HCT116 (cell line): ENCODE data around the gene AUTS2. TPM values are rescaled to one million over a fixed set of nuclear protein-coding genes. Genes with fewer than 3 reads are reported as not detected.

Source experiments
- ATAC-seq: fragments of 200-7000 bp; cut with Tn5 transposase; 2 replicates; pipeline ENCODE4 v1.9.1; 2020; ENCODE audit warnings: mild to moderate bottlenecking, moderate library complexity
- BruUV-seq: library from RNA; stranded (reverse); fragments of 400-500 nt; replicated peaks from 2 replicates; lab custom pipeline; 2021; lab: Mats Ljungman, UMichigan
- CTCF ChIA-PET: fragments of 300-600 bp; sonication (Branson Sonifier 250); formaldehyde crosslinking; loops from one replicate; lab custom pipeline; 2021; ENCODE audit warnings: antibody characterized with exemption; lab: Charles Lee
- POLR2A ChIA-PET: fragments of 300-600, 350-600 bp; sonication (Branson Sonifier 250); formaldehyde crosslinking; loops from one replicate; lab custom pipeline; 2021; ENCODE audit warnings: antibody characterized with exemption; lab: Charles Lee
- RAD21 ChIA-PET, 2 experiments: fragments of 300-600 bp; sonication (Branson Sonifier 250); formaldehyde crosslinking; loops; one replicate each; lab custom pipeline; 2023; ENCODE audit warnings: low total read pairs in 2 of 2; ENCODE audit not compliant: uncharacterized antibody in 2 of 2, unreplicated experiment in 2 of 2, low non-redundant PET in 1 of 2; lab: Charles Lee
- DNase-seq: peaks from one replicate; pipeline ENCODE4 v3.0.0-alpha.2; 2010; ENCODE audit warnings: low read depth, low spot score
- H2AFZ ChIP-seq: fragments of 200-600 bp; shearing (Covaris generic), sonication (generic); 2 replicates; pipeline ENCODE4 v1.6.1; 2017; ENCODE audit warnings: low read depth, mixed run types, mixed read lengths, antibody characterized with exemption, low read length; ENCODE audit not compliant: poor library complexity, severe bottlenecking
- H3K27ac ChIP-seq: 2 replicates; pipeline ENCODE4 v1.5.1; 2012; ENCODE audit warnings: low read depth, low read length
- H3K27me3 ChIP-seq: fragments of 200-600 bp; sonication (generic); 2 replicates; pipeline ENCODE4 v1.6.1; 2016; ENCODE audit warnings: mixed run types, low read length, mixed read lengths; ENCODE audit not compliant: insufficient read depth
- H3K36me3 ChIP-seq, 2 experiments: fragments of 200-500 bp in 1 of 2; fragments of 200-600 bp in 1 of 2; sonication (Bioruptor generic) in 1 of 2; sonication (generic) in 1 of 2; 2 replicates each; pipeline versions ENCODE4 v1.5.1 to v1.6.1; 2014 to 2016; ENCODE audit warnings: low read length in 2 of 2, inconsistent platforms in 1 of 2, mixed read lengths in 1 of 2, mixed run types in 1 of 2; ENCODE audit not compliant: insufficient read depth in 2 of 2, control insufficient read depth in 1 of 2
- H3K4me1 ChIP-seq, 2 experiments: fragments of 200-600 bp in 1 of 2; sonication (generic) in 1 of 2; 2 replicates each; pipeline versions ENCODE4 v1.5.1 to v1.6.1; 2012 to 2017; ENCODE audit warnings: low read length in 2 of 2, inconsistent platforms in 1 of 2, mild to moderate bottlenecking in 1 of 2, mixed read lengths in 1 of 2, mixed run types in 1 of 2, moderate library complexity in 1 of 2; ENCODE audit not compliant: insufficient read depth in 2 of 2, control insufficient read depth in 1 of 2
- H3K4me2 ChIP-seq: fragments of 200-600 bp; sonication (generic); 2 replicates; pipeline ENCODE4 v1.6.1; 2017; ENCODE audit warnings: mixed run types, low read length, mixed read lengths
- H3K4me3 ChIP-seq, 2 experiments: fragments of 200-600 bp in 1 of 2; sonication (generic) in 1 of 2; replicated peaks in 1 of 2; 2 replicates each; pipeline ENCODE4 v1.5.1; 2011 to 2016; ENCODE audit warnings: low read length in 2 of 2, control low read depth in 1 of 2, low read depth in 1 of 2, mild to moderate bottlenecking in 1 of 2, mixed read lengths in 1 of 2, mixed run types in 1 of 2
- H3K79me2 ChIP-seq: fragments of 200-600 bp; sonication (generic); 2 replicates; pipeline ENCODE4 v1.6.1; 2017; ENCODE audit warnings: mild to moderate bottlenecking, mixed run types, low read length, moderate library complexity, mixed read lengths; ENCODE audit not compliant: insufficient read depth
- H3K9ac ChIP-seq: fragments of 200-600 bp; sonication (generic); 2 replicates; pipeline ENCODE4 v1.6.1; 2016; ENCODE audit warnings: low read length, mixed read lengths
- H3K9me2 ChIP-seq: fragments of 200-600 bp; sonication (generic), shearing (Covaris generic); 2 replicates; pipeline ENCODE4 v1.6.1; 2017; ENCODE audit warnings: mixed run types, mild to moderate bottlenecking, moderate library complexity; ENCODE audit not compliant: insufficient read depth
- H3K9me3 ChIP-seq, 2 experiments: fragments of 200-500 bp in 1 of 2; fragments of 200-600 bp in 1 of 2; sonication (Bioruptor generic) in 1 of 2; sonication (generic) in 1 of 2; 2 replicates each; pipeline ENCODE4 v1.6.1; 2014 to 2017; ENCODE audit warnings: low read length in 2 of 2, mixed read lengths in 2 of 2, inconsistent platforms in 1 of 2, low read depth in 1 of 2, mild to moderate bottlenecking in 1 of 2, mixed run types in 1 of 2, moderate library complexity in 1 of 2; ENCODE audit not compliant: control insufficient read depth in 1 of 2, insufficient read depth in 1 of 2
- H4K20me1 ChIP-seq: fragments of 200-600 bp; sonication (generic), shearing (Covaris generic); 2 replicates; pipeline ENCODE4 v1.6.1; 2017; ENCODE audit warnings: mixed run types, mild to moderate bottlenecking, moderate library complexity; ENCODE audit not compliant: insufficient read depth
- EGR1 ChIP-seq: IDR thresholded peaks from 2 replicates; pipeline ENCODE4 v1.6.1; 2012; ENCODE audit warnings: low read depth
- EZH2 ChIP-seq: fragments of 200-600 bp; sonication (generic); IDR thresholded peaks from 2 replicates; pipeline ENCODE4 v1.6.1; 2017; ENCODE audit warnings: antibody characterized with exemption, mixed run types
- FOSL1 ChIP-seq: IDR thresholded peaks from 2 replicates; pipeline ENCODE4 v1.6.1; 2012; ENCODE audit warnings: low read depth
- JUND ChIP-seq: IDR thresholded peaks from 2 replicates; pipeline ENCODE4 v1.6.1; 2012
- RAD21 ChIP-seq: IDR thresholded peaks from 2 replicates; pipeline ENCODE4 v1.6.1; 2012; ENCODE audit warnings: low read depth, mild to moderate bottlenecking
- REST ChIP-seq: IDR thresholded peaks from 2 replicates; pipeline ENCODE4 v1.6.1; 2012; ENCODE audit warnings: low read depth
- ZBTB33 ChIP-seq: IDR thresholded peaks from 2 replicates; pipeline ENCODE4 v1.6.1; 2011; ENCODE audit warnings: mild to moderate bottlenecking, low read length, moderate library complexity; ENCODE audit not compliant: insufficient replicate concordance; ENCODE audit errors: extremely low read depth
- ZNF274 ChIP-seq: fragments of 200-500 bp; sonication (Bioruptor generic); IDR thresholded peaks from 2 replicates; pipeline ENCODE4 v1.6.1; 2014; ENCODE audit warnings: mild to moderate bottlenecking, low read depth, low read length, inconsistent platforms
- intact Hi-C: fragments of 100-400 bp; cut with micrococcal nuclease; formaldehyde crosslinking; loops from 2 replicates; pipeline ENCODE4 v1.10.0; 2022
- total RNA-seq: library from RNA; stranded (reverse); gene quantifications from one replicate; pipeline ENCODE4 v1.2.1, GENCODE V29; 2021; ENCODE audit not compliant: unreplicated experiment

AUTS2 gene
- total RNA-seq, 1 experiment from 2014 or later: 0.93 TPM

- no TSS peak for BruUV-seq
- Histone ChIP-seq H3K9me2 (no peaks in the 10 kb centered on the region), H4K20me1 (no peaks in the 10 kb centered on the region), H3K79me2 (no peaks in the 10 kb centered on the region), H3K9me3 (peaks cover 0 to 23% of the 10 kb centered on the region in 2 experiments; a peak in 2 of 4 replicates), H3K4me3 (no peak overlapping the region), H3K36me3 (no peaks in the 10 kb centered on the region), H3K4me1 (no peaks in the 10 kb centered on the region), H3K27ac (no peak overlapping the region), H3K9ac (no peak overlapping the region), H2AFZ (no peak overlapping the region), H3K27me3 (no peaks in the 10 kb centered on the region), H3K4me2 (no peak overlapping the region)
- DNase-seq: no peak
- TF ChIP-seq ZNF274 (no peak), ZBTB33 (no peak), JUND (no peak)
- ChIA-PET RAD21 (no interaction called here), POLR2A (no interaction called here), CTCF (no interaction called here)
- intact Hi-C loops: no loop called here
- ATAC-seq: no peak
Measured at GRCh38 chr7:70446448-70447143, 848.3 kb downstream of the AUTS2 start.

- Histone ChIP-seq H3K9ac (no peak overlapping the region), H3K27ac (no peak overlapping the region), H3K4me3 (no peak overlapping the region), H4K20me1 (no peaks in the 10 kb centered on the region), H3K9me2 (no peaks in the 10 kb centered on the region), H3K27me3 (no peaks in the 10 kb centered on the region), H3K79me2 (no peaks in the 10 kb centered on the region), H3K36me3 (no peaks in the 10 kb centered on the region), H3K9me3 (peaks cover 0 to 20% of the 10 kb centered on the region in 2 experiments; a peak in 2 of 4 replicates), H3K4me2 (no peak overlapping the region), H2AFZ (no peak overlapping the region), H3K4me1 (no peaks in the 10 kb centered on the region)
- intact Hi-C loops: no loop called here
- CTCF ChIA-PET: no interaction called here
- POLR2A ChIA-PET: no interaction called here
- DNase-seq (no peak), ATAC-seq (no peak)
- no TSS peak for BruUV-seq
- RAD21 ChIA-PET: no interaction called here
- TF ChIP-seq EZH2 (no peak), EGR1 (no peak), FOSL1 (no peak), REST (no peak), RAD21 (no peak)
Measured at GRCh38 chr7:70448312-70448906, 850.1 kb downstream of the AUTS2 start.
